ENCODE data around the gene CCSAP. TPM values are rescaled to one million over a fixed set of nuclear protein-coding genes. Genes with fewer than 3 reads are reported as not detected.

The CCSAP gene
- total and polyA plus RNA-seq, 2 of the 4 experiments (the other 2 are of a cell fraction), result 2.3 to 3.8 TPM

GRCh38 chr1:229336345-229336744 is 6.5 kb downstream of the CCSAP start:
- Histone ChIP-seq H3K36me3 (ENCODE audit: control insufficient read depth, insufficient read depth, low read length) (peaks cover 9% of the 10 kb centered on the region; the same call in 1 of the 2 replicates), H2BK5ac (ENCODE audit: low read depth, low read length, poor library complexity, severe bottlenecking) (no peak overlapping the region), H3K27ac (ENCODE audit: insufficient read depth, low read length) (no peak overlapping the region), H3K4me2 (ENCODE audit: low read depth, low read length) (no peak overlapping the region), H3K4me3 (ENCODE audit: insufficient read depth, low read depth, low read length) (no peak overlapping the region), H3K14ac (replicated peaks; ENCODE audit: low read depth, low read length) (no peak overlapping the region), H4K91ac (ENCODE audit: insufficient read depth, low read depth, low read length) (no peak overlapping the region), H3K56ac (ENCODE audit: extremely low read depth, insufficient read depth, low read length) (no peak overlapping the region), H2BK15ac (ENCODE audit: low read depth, low read length) (no peak overlapping the region), H3K9ac (ENCODE audit: low read depth, low read length) (no peak overlapping the region), H4K8ac (ENCODE audit: low read depth in 2 of 2, low read length in 2 of 2) (no peak overlapping the region), H3K23ac (ENCODE audit: low read depth, low read length) (no peak overlapping the region), H3K9me3 (ENCODE audit: control insufficient read depth, insufficient read depth, low read length) (peaks cover 2% of the 10 kb centered on the region), H4K20me1 (ENCODE audit: insufficient read depth, low read length) (no peaks in the 10 kb centered on the region), H2AK9ac (replicated peaks; ENCODE audit: low read depth, low read length, poor library complexity) (no peak overlapping the region), H2BK20ac (ENCODE audit: low read depth, low read length) (no peak overlapping the region), H3K4me1 (ENCODE audit: control insufficient read depth, insufficient read depth, low read length) (peaks cover 2% of the 10 kb centered on the region; the same call in 1 of the 2 replicates), H2AK5ac (ENCODE audit: low read depth, low read length) (no peak overlapping the region), H4K5ac (ENCODE audit: low read depth, low read length) (no peak overlapping the region), H3K27me3 (ENCODE audit: control insufficient read depth, insufficient read depth, low read length) (no peaks in the 10 kb centered on the region), H2AFZ (replicated peaks; ENCODE audit: low read length, poor library complexity) (no peak overlapping the region), H2BK120ac (ENCODE audit: low read depth, low read length) (no peak overlapping the region), H3K79me1 (ENCODE audit: low read depth in 1 of 2, low read length in 2 of 2) (peaks cover 28 to 46% of the 10 kb centered on the region in 2 experiments), H3K4ac (ENCODE audit: low read depth, low read length) (no peak overlapping the region), H3K9me1 (ENCODE audit: insufficient read depth, low read length) (no peaks in the 10 kb centered on the region), H3K18ac (ENCODE audit: low read depth, low read length) (no peak overlapping the region)
- no TSS peak for BruUV-seq (replicated peaks)
- ChIA-PET CTCF (no interaction called here), POLR2A (ENCODE audit: unreplicated experiment) (no interaction called here)
- no CpG with 5 or more reads among the region's 3 CpGs for WGBS, 2 experiments (ENCODE audit: extremely low coverage in 2 of 2, insufficient read length in 1 of 2)
- TF ChIP-seq RAD21 (IDR thresholded peaks at IDR 0.05; ENCODE audit: low read length) (no peak), BHLHE40 (IDR thresholded peaks at IDR 0.05; ENCODE audit: low read depth, low read length) (no peak), SMC3 (IDR thresholded peaks at IDR 0.05; ENCODE audit: low read depth, low read length) (no peak), MAZ (IDR thresholded peaks at IDR 0.05; ENCODE audit: borderline replicate concordance, low read depth, low read length) (no peak), CEBPB (IDR thresholded peaks at IDR 0.05; ENCODE audit: low read depth, low read length) (no peak), MAFK (IDR thresholded peaks at IDR 0.05; ENCODE audit: low read depth, low read length) (no peak), NFE2L2 (IDR thresholded peaks at IDR 0.05; ENCODE audit: low read depth, low read length) (no peak), RCOR1 (IDR thresholded peaks at IDR 0.05; ENCODE audit: insufficient replicate concordance, low read length) (no peak), RFX5 (IDR thresholded peaks at IDR 0.05; ENCODE audit: low read depth, low read length) (no peak), CHD1 (IDR thresholded peaks at IDR 0.05; ENCODE audit: low read depth, low read length) (no peak)
- TF ChIP-seq, protein P1, sequence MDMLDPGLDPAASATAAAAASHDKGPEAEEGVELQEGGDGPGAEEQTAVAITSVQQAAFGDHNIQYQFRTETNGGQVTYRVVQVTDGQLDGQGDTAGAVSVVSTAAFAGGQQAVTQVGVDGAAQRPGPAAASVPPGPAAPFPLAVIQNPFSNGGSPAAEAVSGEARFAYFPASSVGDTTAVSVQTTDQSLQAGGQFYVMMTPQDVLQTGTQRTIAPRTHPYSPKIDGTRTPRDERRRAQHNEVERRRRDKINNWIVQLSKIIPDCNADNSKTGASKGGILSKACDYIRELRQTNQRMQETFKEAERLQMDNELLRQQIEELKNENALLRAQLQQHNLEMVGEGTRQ (IDR thresholded peaks at IDR 0.05; ENCODE audit: low read depth, low read length), result no peak
- TF ChIP-seq, protein P2, sequence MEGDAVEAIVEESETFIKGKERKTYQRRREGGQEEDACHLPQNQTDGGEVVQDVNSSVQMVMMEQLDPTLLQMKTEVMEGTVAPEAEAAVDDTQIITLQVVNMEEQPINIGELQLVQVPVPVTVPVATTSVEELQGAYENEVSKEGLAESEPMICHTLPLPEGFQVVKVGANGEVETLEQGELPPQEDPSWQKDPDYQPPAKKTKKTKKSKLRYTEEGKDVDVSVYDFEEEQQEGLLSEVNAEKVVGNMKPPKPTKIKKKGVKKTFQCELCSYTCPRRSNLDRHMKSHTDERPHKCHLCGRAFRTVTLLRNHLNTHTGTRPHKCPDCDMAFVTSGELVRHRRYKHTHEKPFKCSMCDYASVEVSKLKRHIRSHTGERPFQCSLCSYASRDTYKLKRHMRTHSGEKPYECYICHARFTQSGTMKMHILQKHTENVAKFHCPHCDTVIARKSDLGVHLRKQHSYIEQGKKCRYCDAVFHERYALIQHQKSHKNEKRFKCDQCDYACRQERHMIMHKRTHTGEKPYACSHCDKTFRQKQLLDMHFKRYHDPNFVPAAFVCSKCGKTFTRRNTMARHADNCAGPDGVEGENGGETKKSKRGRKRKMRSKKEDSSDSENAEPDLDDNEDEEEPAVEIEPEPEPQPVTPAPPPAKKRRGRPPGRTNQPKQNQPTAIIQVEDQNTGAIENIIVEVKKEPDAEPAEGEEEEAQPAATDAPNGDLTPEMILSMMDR (conservative IDR thresholded peaks at IDR 0.05; ENCODE audit: low read depth, low read length), result no peak
- intact Hi-C loops (cut with micrococcal nuclease) (no loop called here), in situ Hi-C loops (cut with MboI; ENCODE audit: low sequenced_read_pairs) (no loop called here), dilution Hi-C loops (cut with HindIII; ENCODE audit: low sequenced_read_pairs, unreplicated experiment) (no loop called here)
- DNase-seq (no peak), ATAC-seq (ENCODE audit: low read depth) (no peak)

All from IMR-90 (cell line).